ENCODE measurements around the gene TROAP.
"Not testable (repeated sequence)": the region's sequence is repeated elsewhere in the genome, so short reads cannot be mapped to it uniquely, and the experiment has no call there.

The TROAP gene

DNA sequence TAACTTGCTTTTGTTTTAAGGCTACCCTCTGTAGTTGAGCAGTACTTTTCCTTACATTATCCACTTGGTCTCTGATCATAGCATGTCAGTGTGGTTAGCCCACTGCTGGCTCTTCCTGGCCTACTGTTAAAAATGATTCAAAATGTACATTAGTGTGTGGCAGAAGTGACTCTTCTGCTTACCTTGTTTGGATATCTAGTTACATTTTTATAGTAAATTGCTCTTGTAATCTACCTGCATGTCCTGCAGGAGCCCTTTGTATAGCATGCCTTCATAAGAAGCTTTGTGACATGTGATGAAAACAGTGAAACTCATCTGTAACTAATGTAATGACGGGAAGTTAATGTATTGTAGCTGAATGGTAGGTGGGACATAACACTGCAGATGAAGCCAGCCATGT is 52.4 kb downstream of the TROAP start:
- ChIA-PET CTCF (no interaction called here), POLR2A (interaction anchor here (2.9 kb wide), 1 partner anchor 9 kb away, joined by 22 read pairs; the partner anchor contains the start of gene SPATS2)
- no peak for DNase-seq (ENCODE audit: extremely low spot score)
- no peak for TF ChIP-seq HDGF (IDR thresholded peaks at IDR 0.05; ENCODE audit: borderline replicate concordance)
- TF ChIP-seq FOXK2 (IDR thresholded peaks at IDR 0.05) = no peak
- TF ChIP-seq TARDBP (IDR thresholded peaks at IDR 0.05) = no peak
- TF ChIP-seq ZNF384 (IDR thresholded peaks at IDR 0.05) = no peak

DNA sequence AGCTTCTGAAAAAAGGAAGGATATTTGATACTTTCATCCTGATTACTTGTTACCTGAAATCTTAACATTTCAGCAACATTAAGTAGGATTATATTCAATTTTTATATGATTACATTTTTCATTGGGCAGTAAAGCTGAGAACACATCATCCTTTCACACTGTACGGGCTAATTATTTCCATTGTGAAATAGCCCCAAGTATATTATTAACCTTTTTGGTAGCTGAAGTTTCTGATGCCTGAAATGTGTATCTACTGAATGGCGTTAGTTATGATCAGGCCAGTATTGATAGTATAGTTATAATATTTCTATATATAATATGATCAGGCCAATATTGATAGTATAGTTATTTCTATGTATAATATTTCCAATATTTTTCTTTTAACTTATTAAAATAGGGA is 54.3 kb downstream of the TROAP start:
- ChIA-PET CTCF (no interaction called here), POLR2A (interaction anchor here (2.9 kb wide), 1 partner anchor 11 kb away, joined by 22 read pairs; the partner anchor contains the start of gene SPATS2)
- TF ChIP-seq LEF1 (IDR thresholded peaks at IDR 0.05; ENCODE audit: borderline replicate concordance) = no peak
- TF ChIP-seq FOXK2 (IDR thresholded peaks at IDR 0.05) = no peak
- TF ChIP-seq ZNF384 (IDR thresholded peaks at IDR 0.05) = no peak
- TF ChIP-seq HDGF (IDR thresholded peaks at IDR 0.05; ENCODE audit: borderline replicate concordance) = no peak
- no peak for TF ChIP-seq SUZ12 (IDR thresholded peaks at IDR 0.05)
- no peak for TF ChIP-seq BHLHE40 (IDR thresholded peaks at IDR 0.05; ENCODE audit: borderline replicate concordance)
- TF ChIP-seq TARDBP (IDR thresholded peaks at IDR 0.05) = no peak
- no peak for TF ChIP-seq ARNT (IDR thresholded peaks at IDR 0.05)
- no peak for TF ChIP-seq NFRKB (IDR thresholded peaks at IDR 0.05)
- no peak for TF ChIP-seq FOXA1 (IDR thresholded peaks at IDR 0.05)
- no peak for TF ChIP-seq ELF4 (IDR thresholded peaks at IDR 0.05)
- no peak for TF ChIP-seq SP1 (IDR thresholded peaks at IDR 0.05)
- no peak for TF ChIP-seq L3MBTL2 (conservative IDR thresholded peaks at IDR 0.05)
- TF ChIP-seq FOXM1 (IDR thresholded peaks at IDR 0.05; ENCODE audit: borderline replicate concordance) = no peak
- TF ChIP-seq, protein P1, sequence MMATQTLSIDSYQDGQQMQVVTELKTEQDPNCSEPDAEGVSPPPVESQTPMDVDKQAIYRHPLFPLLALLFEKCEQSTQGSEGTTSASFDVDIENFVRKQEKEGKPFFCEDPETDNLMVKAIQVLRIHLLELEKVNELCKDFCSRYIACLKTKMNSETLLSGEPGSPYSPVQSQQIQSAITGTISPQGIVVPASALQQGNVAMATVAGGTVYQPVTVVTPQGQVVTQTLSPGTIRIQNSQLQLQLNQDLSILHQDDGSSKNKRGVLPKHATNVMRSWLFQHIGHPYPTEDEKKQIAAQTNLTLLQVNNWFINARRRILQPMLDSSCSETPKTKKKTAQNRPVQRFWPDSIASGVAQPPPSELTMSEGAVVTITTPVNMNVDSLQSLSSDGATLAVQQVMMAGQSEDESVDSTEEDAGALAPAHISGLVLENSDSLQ (IDR thresholded peaks at IDR 0.05) = no peak
- no peak for TF ChIP-seq CTBP1 (IDR thresholded peaks at IDR 0.05; ENCODE audit: borderline replicate concordance)
- DNase-seq (ENCODE audit: extremely low spot score) = no peak

DNA sequence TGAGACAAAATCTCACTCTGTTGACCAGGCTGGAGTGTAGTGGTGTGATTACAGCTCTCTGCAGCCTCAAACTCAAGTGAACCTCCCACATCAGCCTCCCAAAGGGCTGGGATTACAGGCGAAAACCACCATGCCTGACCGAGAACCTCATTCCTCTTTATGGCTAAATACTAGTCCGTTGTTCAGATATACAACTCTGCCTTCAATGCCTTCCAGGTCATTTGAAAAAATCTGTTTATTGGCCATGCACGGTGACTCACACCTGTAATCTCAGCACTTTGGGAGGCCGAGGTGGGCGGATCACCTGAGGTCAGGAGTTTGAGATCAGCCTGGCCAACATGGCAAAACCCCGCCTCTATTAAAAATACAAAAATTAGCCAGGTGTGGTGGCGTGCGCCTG is 57.1 kb downstream of the TROAP start:
- CTCF ChIA-PET = interaction anchor here (0.6 kb wide), 1 partner anchor 33 kb away, joined by 5 read pairs; no protein-coding TSS in a partner anchor
- DNase-seq (ENCODE audit: extremely low spot score); POLR2A ChIA-PET: not testable (repeated sequence)
